Measurements from ENCODE around the gene MBD4.
"Not testable (repeated sequence)": the region's sequence is repeated elsewhere in the genome, so short reads cannot be mapped to it uniquely, and the experiment has no call there.

MBD4 gene

DNA sequence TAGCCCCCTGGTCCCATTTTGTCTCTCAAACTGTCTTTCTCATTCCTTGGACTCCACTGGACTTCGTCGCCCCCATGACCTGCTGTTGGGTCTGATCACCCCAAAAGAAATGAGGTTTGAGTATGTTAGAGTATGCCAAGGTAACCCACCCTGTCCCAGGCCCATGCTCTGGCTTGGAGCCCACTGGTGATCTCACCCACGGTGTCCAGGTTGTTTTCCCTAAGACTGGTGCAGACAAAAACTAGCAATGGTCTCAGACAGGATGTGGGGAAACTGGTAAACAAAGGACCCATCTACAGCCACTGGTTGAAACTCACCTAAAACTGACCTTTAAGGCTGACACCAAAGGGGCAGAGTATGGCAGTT lies 50.2 kb downstream of the MBD4 start:
- no peak overlapping the region for H3K4me3 ChIP-seq (ENCODE audit: low read depth, low read length)
- no peak for DNase-seq (ENCODE audit: low read depth)

DNA sequence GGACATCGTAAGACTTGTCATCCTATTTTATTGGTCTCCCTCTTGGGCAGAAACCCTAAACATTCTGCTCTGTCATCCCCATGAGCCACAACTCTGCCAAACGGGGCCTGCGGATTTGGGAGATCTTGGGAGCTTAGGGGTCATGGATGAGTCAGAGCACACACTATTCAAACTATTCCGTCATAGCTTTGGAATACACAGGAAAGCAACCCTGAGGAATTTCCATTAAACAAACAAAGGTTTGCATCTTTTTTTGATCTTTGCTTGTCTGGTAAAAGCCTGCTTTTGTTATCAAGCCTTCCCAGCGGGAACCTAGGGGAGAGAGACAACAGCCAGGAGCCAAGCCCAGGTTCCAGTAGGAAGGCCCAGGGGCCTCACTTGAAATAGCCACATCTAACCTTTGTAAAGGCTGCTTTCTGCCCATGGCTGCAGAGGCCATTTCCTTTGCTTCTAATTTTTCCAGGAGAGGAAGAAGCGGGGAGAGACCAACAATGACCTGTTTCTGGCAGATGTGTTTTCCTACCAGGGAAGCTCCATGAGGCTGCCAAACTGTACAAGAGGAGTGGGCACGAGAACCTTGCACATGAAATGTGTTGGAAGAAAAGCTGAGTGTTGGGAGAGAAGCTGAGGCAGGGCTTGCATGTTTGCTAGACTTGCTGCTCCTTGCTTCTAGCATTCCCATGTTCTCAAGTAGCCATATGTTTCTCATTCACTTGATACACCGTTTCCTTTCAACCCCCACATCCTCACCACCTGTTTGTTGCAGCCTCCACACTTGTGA lies 50.8 kb downstream of the MBD4 start:
- H3K4me3 ChIP-seq (ENCODE audit: low read depth, low read length): not testable (repeated sequence)
- peak; percentile 13 for DNase-seq (ENCODE audit: low read depth)

- no peak overlapping the region for H3K4me3 ChIP-seq (ENCODE audit: low read depth, low read length)
- DNase-seq (ENCODE audit: low read depth): no peak
Observed at GRCh38 chr3:129387487-129387886, 52.3 kb downstream of the MBD4 start.

DNA sequence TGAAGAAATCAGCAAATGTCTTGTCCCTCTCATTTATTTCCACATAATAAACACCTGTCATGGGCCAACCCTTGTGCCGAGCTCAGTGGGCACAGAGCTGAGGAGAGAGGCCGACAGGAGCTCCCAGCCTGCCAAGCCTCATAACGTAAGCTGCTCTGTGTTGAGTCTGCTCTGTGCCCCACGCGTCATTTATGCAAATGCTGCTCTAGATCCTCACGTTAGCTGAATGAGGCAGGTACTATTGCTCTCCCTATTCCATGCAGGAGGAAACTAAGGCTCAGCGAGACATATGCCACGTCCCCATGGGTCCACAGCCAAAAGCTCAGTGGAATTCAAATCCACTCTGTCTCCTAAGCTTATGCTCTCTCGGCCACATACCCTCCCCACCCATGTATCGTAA lies 52.8 kb downstream of the MBD4 start:
- DNase-seq (ENCODE audit: low read depth): no peak
- no peak overlapping the region for H3K4me3 ChIP-seq (ENCODE audit: low read depth, low read length)

GRCh38 chr3:129385507-129385906 lies 54.2 kb downstream of the MBD4 start:
- H3K4me3 ChIP-seq (ENCODE audit: low read depth, low read length); DNase-seq (ENCODE audit: low read depth): not testable (repeated sequence)

- no peak for DNase-seq (ENCODE audit: low read depth)
- H3K4me3 ChIP-seq (ENCODE audit: low read depth, low read length): no peak overlapping the region
Observed at GRCh38 chr3:129384594-129385323, 55.0 kb downstream of the MBD4 start.

DNA sequence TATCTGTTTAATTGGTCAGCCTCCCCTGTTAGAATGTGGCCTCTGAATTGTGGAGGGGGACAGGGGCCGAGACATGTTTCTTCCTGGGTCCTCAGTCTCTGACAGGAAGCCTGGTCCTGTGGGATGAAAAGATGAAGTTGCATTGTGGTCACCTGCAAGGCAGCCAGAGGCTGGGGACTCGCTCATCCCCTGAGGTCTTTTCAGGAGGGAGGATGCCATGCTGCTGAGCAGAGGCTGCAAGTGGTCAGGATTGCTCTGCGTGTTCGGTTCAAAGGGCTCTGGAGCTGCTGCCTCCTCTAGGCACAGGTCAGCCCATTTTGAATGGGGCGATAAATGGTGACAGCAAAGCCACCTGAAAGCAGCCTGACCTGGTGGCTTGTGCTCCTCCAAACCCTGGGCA lies 55.6 kb downstream of the MBD4 start:
- not testable (repeated sequence) for DNase-seq (ENCODE audit: low read depth)

DNA sequence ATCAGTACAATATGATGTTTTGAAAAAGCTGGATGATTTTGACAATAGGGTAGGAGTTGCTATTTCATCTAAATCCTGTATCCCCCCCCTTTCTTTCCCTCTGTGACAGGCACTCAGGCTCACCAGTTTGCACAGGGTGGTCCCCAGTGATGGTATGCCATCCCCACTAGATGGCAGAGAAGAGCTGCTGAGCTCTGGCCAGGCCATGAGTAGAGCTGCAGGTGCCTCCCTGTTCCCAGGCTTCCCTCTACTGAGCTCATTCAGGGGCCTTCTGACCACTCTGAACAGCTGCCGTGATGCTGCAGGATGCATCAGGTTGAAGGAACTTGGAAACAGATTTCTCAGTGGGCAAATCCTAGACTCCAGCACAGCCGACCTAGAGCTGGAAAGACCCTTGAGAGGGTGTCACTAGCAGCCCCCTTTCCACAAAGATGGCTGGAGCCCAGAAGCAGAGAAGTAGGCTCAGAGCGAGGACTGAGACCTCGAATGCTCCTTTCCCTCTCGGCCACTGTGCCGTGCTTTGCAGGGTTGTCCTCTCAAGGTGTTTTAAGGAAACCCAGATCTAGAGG lies 56.4 kb downstream of the MBD4 start:
- H3K4me3 ChIP-seq (ENCODE audit: low read depth, low read length): no peak overlapping the region
- no peak for DNase-seq (ENCODE audit: low read depth)

More for the DNA sequence above, 55.6 kb downstream of the MBD4 start:
- H3K4me3 ChIP-seq (ENCODE audit: low read depth, low read length): not testable (repeated sequence)

GRCh38 chr3:129382366-129382765 lies 57.4 kb downstream of the MBD4 start:
- no peak overlapping the region for H3K4me3 ChIP-seq (ENCODE audit: low read depth, low read length)
- no peak for DNase-seq (ENCODE audit: low read depth)
